Stimulated activated CD8-positive, alpha-beta memory T cell treated with anti-CD3 and anti-CD28 coated beads, Interleukin-7, amount 100 ng/mL, for 1 hour (primary cell): ENCODE data around the gene ELMOD3.
A peak's percentile ranks its signal among the peaks of the same experiment; 100 is the strongest.
"Not testable (repeated sequence)": the region's sequence is repeated elsewhere in the genome, so short reads cannot be mapped to it uniquely, and the experiment has no call there.

Experiments
- DNase-seq, 2 donors: peaks; one replicate each; pipeline ENCODE4 v3.0.0-alpha.2; 2020; ENCODE audit warnings: low read depth in 2 of 2

ELMOD3 gene

DNA sequence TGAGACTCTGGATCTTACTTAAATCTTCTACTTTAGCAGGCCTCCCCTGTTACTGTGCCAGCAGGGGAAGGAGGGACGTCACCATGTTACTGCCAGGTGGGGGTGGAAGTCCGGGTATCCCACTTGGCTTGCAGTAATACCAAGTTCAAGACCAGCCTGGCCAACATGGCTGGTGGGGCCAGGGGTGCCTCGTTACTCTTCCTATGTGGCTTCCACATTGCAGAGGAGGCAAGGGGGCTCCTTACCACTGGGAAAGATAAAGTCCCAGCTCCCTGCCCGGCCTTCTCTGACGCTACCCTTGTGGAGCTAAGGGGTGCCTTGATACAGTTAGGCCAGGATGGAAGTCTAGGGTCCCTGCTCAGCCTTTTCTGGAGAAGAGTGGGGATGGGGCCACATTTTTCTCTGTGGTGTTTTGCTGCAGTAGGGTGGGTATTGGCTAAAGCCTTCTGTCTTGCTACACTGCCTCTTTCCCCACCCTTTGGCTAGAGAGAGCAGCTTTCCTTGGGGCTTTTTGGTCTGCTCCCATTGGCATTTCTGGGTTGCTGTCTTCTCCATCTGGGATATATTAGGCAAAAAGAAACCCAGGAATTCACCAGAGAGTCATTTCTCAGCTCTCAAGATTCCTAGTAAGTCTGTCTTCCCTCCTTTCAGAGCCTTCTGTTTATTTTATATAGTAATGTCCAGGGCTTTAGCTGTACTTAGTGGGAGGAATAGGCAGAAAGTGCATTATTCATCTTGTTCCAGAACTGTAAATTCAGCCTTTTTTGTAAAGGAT is 21.9 kb downstream of the ELMOD3 start:
- DNase-seq = no peak

DNA sequence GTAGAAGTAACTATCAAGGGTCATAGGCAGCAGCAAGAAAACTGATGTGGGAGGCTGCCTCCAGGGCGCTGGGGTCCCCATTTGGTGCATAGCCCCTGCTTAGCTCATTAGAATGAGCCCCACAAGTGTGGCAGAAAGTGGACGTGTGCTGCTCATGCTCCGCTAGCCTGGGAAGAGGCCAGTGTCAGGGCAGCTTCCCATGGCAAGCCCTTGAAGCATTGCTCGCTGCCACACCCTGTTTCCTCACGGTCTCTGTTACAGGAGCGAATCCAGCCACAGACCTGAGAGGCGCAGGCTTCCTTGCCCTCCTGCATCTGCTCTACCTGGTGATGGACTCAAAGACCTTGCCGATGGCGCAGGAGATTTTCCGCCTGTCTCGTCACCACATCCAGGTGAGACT is 22.5 kb downstream of the ELMOD3 start:
- no peak for DNase-seq

DNA sequence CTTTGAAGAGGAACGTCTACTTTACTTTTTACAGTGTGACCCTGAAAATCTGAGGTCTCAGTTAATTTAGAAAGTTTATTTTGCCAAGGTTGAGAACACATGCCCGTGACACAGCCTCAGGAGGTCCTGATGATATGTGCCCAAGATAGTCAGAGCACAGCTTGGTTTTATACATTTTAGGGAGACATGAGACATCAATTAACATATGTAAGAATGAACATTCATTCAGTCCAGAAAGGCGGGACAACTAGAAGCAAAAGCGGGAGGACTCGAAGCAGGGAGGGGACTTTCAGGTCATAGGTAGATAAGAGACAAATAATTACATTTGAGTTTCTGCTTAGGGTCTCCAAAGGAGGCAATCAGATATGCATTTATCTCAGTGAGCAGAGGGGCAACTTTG is 23.7 kb downstream of the ELMOD3 start:
- DNase-seq = no peak

DNA sequence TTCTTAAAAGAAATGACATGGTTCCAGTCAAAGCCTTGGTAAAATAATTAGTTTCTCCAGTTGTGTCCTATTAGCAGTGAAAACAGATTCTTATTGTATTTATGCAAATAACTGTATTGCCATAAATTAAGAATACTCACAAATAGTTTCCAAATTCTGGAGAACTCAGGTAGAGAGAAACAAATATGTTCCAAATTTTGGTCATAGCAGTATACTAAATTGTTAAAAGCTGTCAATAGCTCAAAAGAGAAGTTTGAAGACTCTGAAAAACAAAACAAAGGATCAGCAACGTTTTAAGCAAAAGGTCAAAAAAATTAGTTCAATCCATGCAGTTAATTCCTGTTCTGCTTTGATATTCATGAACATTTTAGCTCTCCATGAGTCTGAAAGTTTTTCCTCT is 25.5 kb downstream of the ELMOD3 start:
- DNase-seq = no peak

DNA sequence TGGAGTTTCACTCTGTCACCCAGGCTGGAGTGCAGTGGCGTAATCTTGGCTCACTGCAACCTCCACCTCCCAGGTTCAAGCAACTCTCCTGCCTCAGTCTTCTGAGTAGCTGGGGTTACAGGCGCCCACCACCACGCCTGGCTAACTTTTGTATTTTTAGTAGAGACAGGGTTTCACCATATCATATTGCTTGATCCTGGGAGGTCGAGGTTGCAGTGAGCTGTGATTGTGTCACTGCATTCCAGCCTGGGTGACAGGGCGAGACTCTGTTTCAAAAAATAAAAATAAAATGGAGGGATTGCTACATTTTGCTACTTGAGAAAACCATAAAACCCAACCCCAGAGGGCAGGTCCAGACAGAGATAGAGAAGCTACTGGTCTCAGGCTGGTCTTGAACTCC is 28.6 kb downstream of the ELMOD3 start:
- not testable (repeated sequence) for DNase-seq

DNA sequence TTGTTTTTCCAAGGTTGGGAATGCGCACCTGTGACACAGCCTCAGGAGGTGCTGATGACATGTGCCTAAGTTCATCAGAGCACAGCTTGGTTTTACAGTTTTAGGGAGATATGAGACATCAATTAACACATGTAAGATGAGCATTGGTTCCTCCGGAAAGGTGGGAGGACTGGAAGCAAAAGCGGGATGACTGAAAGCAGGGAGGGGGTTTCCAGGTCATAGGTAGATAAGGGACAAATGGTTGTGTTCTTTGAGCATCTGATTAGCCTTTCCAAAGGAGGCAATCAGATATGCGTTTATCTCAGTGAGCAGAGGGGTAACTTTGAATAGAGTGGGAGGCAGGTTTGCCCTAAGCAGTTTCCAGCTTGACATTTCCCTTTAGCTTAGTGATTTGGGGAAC is 29.3 kb downstream of the ELMOD3 start:
- DNase-seq = no peak

DNA sequence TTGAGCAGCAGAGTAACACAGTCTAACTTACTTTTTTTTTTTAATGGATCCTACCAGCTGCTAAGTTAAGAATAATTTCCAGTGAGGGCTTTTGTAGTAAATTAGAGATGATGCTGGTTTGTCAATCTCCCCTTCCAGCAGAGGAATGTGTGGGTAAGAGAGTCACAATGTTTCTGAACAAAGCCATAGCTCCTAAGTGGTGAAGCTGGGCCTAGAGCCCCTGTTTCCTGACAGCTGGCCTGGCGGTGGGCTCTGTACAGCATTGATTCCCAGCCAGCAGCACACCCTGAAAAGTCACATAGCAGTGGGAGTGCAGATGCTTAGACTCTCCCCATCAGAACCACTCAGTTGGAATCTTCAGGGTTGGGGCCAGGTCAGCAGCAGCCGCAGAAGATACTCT is 31.2 kb downstream of the ELMOD3 start:
- DNase-seq = no peak

DNA sequence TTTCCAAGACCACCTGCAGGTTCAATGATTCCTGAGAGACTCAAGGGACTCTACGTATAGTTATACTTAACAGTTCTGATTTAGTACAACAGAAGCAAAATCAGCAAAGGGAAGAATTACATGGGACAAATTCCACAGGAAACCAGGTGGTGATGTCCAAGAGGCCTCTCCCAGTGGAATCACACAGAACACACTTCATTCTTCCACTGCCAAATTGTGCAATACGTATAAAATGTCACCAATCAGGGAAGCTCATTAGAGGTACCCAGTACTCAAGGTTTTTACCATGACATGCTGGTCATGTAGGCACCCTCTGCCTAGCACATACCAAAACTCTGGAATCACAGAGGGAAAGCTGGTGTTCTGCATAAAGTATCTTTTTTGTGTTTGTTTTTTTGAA is 33.2 kb downstream of the ELMOD3 start:
- DNase-seq = no peak

DNA sequence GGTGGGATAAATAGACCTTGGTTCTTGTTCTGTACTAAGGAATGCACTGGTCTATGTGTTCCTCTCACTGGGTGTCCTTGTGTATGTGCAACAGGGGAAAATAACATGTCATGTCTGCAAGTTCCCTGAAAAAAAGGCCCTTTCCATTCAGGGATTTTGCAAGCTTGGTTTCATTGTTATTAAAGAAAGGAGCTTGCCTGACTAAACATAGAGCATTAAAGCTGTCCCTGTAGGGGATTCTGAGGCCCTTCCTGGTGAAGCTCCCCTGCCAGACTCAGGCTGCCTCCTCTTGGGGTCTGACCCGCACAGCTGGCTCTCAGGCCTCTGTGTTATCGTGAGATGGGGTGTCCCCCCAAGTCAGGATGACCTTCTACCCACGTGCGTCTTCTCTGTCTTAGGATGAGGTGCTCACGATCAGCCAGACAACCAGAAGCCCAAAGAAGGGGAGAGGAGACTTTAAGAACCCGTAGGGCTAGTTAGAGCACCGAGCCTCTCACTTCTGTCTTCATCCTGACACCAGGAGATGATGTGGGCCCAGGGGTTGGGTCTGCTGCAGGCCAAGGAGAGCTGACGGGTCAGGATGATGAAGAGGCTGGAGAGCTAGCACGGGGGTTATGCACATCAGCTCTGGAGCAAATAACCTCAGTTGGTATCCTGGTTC is 34.4 kb downstream of the ELMOD3 start:
- no peak for DNase-seq

DNA sequence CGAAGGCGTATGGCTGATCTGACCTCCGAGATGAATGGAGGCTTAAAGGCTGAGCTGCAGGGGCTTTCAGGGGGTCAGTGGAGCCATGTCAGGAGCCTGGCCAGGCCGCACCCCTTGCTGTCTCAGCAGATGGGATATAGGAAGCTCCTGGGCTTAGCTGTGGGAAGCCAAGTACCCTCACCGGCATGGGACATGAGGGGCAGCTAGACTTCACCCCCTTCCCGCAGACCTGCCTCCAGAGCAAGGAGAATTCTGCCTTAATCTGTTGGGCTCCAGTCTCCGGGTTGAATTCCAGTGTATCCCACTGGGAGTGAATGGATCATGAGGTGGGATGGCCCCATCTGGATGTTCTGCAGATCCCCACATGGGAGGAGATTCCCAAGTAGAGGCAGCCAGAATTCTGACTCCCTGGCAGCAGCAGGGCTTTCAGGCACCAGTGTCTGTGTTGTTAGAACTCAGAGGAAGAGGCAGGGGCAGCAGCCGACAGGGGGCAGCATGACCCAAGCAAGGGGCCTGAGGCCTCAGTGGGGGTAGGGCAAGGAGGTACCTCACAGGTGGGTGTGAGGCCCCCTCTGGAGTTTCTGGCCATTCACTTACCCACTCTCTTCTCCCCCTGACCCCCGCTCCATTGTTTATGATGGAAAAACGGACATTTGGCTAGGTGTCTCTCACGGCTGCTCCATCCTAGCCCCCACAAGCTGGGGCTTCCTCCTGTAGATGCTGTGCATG is 36.5 kb downstream of the ELMOD3 start:
- peak; percentile 40 to 61 for DNase-seq

DNA sequence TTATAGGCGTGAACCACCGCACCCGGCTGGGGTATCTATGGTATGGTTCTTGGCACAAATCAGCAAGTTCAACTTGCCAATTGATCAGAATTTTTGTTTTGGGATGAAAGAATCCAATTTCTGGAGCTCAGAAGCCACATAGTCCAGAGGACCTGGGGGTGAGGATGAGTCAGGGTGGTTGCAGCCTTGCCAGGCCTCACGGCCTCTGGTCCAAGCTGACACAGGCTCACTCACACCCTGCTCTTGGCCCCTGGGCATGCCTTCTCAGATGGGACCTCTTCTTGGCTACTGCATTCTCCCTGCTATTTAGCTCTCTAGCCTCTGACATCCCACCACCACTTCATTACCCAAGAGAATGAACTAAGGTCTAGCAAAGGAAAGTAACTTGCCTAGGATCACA is 39.3 kb downstream of the ELMOD3 start:
- no peak for DNase-seq

DNA sequence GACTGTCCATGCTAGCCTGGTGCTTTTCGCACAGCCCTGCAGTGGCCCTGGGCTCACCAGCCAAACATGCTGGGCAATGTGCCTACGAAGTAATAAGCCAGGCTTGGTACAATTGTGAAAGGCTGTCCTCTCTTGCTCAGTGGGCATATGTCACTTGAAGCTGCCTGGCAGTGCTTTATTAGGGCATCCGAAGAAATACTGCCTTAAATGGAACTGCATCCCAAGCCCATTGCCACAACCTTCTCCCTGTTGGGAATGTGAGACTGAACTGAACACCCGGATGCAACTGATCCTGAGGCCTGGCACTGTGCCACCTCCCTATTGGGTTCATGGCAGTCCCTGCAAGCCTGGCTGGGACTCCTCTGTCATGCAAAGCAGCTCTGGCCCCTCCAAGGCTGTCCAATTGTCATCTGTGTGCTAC is 39.7 kb downstream of the ELMOD3 start:
- DNase-seq = no peak

DNA sequence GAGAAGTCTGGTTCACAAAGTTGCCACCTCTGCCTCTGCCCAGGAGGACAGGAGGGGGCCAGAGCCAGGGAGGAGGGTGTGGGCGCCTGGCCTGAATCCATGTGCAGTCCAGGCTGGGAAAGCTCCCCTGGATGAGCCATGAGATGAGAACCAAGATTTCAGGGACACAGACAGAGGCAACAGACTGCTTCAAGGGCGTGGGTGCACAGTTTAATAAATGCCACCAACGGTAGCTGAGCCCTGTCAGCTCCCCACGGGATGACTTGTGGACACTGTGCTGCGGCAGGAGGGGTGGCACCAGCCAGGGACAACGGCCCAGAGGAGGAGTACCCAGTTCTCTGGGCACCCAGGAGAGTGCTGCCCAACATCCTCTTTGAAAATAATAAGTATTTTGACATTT is 40.4 kb downstream of the ELMOD3 start:
- no peak for DNase-seq

DNA sequence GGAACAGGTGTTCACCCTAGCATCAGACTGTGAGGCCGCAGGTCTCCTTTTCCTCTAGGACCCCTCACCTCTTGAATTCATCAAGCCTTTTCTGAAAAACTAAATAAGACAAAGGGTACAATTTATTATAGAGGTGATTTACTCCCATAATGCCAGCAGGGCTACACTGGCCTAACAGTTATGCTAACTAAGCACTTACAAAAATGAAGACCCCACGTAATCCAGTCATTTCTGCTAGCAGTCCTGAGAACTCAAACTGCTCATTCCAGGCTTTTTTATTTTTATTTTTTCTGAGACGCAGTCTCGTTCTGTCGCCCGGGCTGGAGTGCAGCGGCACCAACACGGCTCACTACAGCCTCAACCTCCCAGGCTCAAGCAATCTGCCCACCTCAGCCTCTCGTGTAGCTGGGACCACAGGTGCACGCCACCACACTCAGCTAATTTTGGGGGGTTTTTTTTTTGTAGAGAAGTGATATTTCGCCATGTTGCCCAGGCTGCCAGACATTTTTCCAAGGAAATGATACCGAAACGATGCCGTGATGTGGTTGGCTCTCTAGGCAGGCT is 41.4 kb downstream of the ELMOD3 start:
- DNase-seq = no peak

DNA sequence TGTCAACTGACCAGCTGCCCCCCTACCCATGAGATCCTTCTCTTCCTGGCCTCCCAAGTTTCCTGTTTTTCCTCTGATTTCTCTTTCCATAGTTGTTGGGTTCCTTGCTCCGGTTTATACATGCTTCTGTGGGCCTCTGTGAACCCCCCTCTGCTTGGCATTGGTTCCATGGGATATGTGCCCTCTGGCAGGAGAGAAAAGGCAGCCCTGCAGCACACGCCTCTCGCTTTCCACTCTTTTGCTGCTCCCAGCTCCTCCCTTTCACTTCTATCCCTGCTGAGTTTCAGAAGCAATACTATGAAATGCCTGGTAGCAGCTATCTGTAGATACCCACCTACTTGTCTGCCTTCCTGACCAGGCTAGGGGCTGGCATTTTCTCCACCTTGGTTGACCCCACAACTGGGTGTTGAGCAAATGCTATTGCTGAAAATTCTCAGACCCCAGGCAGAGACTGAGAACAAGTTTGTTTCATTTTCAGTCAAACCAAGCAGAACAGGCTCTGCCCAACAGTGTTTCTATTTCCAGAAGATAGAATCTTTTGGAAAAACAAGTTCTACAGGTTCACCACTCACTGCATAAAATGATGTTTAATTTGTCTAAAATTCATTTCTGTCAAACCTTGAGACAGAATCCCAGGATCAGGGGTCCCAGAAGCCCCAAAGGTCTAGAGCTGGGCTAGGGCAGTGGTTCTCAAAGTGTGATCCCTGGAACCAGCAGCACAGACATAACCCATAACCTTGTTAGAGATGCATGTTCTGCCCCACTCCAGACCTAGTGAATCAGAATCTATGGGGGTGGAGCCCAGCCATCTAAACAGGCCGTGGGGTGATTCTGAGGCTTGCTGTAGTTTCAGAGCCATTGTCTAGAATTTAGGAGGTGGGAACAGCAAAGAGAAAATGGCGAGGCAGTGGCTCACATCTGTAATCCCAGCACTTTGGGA is 42.2 kb downstream of the ELMOD3 start:
- DNase-seq = no peak

DNA sequence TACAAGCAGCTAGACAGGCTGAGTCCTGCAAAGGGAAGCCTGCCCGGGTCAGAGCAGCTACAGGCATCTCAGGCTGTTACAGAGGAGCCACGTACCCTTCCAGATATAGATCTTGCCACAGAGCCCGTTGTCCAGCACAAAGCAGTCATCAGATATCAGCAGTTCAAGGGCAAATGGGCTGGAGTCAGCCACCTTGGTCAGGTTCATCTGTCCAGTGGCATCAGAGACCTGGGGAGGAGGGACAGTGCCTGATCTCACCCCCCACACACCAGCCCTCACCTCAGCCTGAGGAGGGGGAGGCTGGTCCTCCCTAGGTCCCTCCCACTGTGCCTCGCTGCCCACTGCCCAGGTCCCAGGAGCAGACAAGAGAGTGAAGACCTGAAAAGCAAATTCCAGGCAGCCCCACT is 43.4 kb downstream of the ELMOD3 start:
- DNase-seq = no peak

DNA sequence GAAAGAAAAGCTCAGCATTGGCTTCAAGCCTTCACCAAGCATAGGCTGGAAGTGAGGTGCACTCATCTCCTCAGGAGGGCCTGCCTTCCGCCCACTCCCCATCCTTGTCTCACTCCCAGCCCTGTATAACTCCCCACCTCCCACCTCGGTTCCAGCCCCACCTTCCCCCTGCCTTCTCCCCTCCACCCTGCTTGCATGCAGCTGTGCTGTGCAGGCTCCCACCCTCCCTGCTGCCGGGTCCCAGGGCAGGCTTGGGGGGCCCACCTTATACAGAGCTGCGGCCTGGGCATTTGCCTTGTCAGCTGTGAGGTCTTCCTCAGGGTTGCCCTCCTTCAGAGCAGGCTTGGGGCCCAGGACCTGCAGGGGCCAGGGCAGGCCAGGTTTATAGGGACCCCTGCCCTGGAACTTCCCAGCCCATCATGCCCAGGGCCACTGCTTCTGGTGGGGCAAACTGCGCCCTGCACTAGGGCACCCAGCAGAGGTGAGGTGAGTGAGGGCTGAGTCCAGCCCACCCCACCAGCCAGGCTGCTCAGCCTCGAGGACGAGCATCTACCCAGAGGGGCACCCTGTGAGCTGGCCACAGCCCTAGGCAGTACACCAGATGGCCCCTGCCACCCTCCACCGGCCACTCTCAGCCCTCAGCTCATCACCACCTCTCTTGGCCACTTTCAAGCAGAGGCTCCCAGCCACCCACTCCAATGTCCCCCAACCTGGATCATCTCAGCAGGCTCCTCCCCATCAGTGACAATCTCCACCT is 44.0 kb downstream of the ELMOD3 start:
- DNase-seq = no peak

DNA sequence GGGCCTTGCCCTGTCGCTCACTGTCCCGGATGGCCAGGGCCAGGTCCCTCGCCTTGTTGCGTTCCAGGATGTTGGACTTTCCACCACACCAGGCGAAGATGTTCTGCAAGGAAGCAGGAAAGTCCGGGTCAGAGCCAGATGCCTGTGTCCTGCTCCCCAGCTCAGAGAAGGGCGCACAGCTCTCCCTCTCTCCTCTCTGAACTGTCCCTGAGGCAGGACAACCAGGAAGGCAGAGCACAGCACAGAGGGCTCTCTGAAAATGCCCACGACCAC is 44.5 kb downstream of the ELMOD3 start:
- DNase-seq = no peak

DNA sequence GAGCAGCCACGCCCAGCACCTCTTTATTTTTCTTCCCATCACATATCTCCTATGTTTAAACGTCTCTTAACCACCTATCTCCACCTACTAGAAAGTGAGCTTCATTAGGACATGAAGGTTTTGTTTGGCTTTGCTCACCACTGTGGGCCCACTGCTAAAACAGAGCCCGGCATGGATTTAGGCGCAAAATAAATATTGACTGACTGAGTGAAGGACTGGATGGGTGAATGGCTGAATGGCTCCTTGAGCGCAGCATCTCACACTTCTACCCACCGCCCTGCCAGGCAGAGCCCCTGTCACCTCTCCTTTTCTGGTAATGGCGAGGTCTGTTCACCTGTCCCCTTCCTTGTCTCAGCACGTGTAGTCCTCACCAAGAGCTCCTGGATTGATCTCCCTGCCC is 45.5 kb downstream of the ELMOD3 start:
- no peak for DNase-seq

DNA sequence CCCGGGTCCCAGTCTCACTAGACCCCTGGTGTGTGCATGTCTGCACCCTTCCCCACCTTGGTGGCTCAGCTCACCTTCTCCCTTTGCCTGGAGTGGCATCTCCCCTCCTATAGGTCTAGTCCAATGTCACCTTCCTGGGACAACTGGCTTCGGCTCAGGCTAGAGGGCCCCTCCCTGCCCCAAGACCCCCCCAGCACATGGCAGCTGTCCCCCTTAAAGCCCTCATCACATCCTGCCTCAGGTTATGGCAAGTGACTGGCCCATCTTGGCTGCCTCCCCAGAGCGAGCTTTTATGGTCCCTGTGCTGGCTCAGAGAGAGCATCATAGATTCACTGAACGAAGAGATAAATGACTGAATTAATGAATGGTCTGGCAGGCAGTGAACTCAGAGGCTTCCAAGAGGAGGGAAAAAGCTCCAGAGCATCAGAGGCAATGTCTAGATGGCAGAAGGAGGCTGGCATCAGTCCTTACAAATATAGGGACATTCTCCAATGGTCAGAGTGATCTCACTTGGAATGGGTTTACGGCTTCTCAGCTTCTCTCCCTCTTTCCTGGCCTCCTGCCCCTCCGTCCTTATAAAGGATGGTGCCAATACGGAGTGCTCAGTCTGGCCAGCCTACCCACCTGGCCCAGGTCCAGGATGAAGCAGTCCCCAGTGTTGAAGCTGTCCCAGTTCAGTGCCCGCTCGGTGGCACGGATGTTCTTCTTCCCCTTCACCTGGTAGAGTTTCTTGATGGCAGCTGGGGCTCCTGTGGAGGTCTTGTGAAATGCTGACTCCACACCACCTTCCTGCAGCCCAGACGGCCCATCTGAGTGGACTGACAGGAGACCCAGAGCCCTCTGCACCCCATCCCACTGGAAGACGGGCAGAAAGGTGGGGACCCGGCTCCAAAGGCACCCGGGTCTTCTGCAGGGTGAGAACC is 46.2 kb downstream of the ELMOD3 start:
- DNase-seq = no peak
